Left ventricle myocardium inferior (tissue), 1 donor: ENCODE results near the gene ROCK2. TPM values are rescaled to one million over a fixed set of nuclear protein-coding genes. Genes with fewer than 3 reads are reported as not detected.

Experiments used
- DNase-seq: peaks from one replicate; pipeline ENCODE4 v3.0.0-alpha.2; 2020
- H3K27ac ChIP-seq: fragments of 200-600 bp; replicated peaks from 2 replicates; pipeline ENCODE4 v1.8.0; 2021
- H3K27me3 ChIP-seq: fragments of 200-600 bp; 2 replicates; pipeline ENCODE4 v1.8.0; 2021; ENCODE audit warnings: low read depth
- H3K36me3 ChIP-seq: fragments of 200-600 bp; 2 replicates; pipeline ENCODE4 v1.8.0; 2021
- H3K4me1 ChIP-seq: fragments of 200-600 bp; 2 replicates; pipeline ENCODE4 v1.8.0; 2021
- H3K4me3 ChIP-seq: fragments of 200-600 bp; 2 replicates; pipeline ENCODE4 v1.8.0; 2021; ENCODE audit warnings: mild to moderate bottlenecking, moderate library complexity
- H3K9me3 ChIP-seq: fragments of 200-600 bp; replicated peaks from 2 replicates; pipeline ENCODE4 v1.8.0; 2021
- intact Hi-C: fragments of 100-400 bp; cut with micrococcal nuclease; formaldehyde crosslinking; loops from one replicate; pipeline ENCODE4 v1.11.0; 2022
- total RNA-seq: library from RNA; stranded (reverse); fragmentation: NEBNext Ultra II Directional; extraction: Animal tissue kit (Norgen Biotek cat#: 25700); gene quantifications from one replicate; pipeline ENCODE4 v1.2.1, GENCODE V29; 2021
- TF ChIP-seq, protein P1 (sequence below): fragments of 200-600 bp; IDR thresholded peaks from 2 replicates; pipeline ENCODE4 v1.8.0; 2021; ENCODE audit warnings: antibody characterized with exemption, mild to moderate bottlenecking, borderline replicate concordance
- donor health status: DM: no; HTN: yes; CAD: no; lungs with severe emphysema.

Gene ROCK2
- total RNA-seq, 1 donor from 2014 or later = 30.2 TPM

- no peak for DNase-seq
- H3K27ac ChIP-seq = no peak overlapping the region
- no peaks in the 10 kb centered on the region for H3K36me3 ChIP-seq
- no peak overlapping the region for H3K4me3 ChIP-seq
- peaks cover 64% of the 10 kb centered on the region for H3K4me1 ChIP-seq
- no peaks in the 10 kb centered on the region for H3K9me3 ChIP-seq
- intact Hi-C loops = no loop called here
- H3K27me3 ChIP-seq = no peaks in the 10 kb centered on the region
- TF ChIP-seq, protein P1, sequence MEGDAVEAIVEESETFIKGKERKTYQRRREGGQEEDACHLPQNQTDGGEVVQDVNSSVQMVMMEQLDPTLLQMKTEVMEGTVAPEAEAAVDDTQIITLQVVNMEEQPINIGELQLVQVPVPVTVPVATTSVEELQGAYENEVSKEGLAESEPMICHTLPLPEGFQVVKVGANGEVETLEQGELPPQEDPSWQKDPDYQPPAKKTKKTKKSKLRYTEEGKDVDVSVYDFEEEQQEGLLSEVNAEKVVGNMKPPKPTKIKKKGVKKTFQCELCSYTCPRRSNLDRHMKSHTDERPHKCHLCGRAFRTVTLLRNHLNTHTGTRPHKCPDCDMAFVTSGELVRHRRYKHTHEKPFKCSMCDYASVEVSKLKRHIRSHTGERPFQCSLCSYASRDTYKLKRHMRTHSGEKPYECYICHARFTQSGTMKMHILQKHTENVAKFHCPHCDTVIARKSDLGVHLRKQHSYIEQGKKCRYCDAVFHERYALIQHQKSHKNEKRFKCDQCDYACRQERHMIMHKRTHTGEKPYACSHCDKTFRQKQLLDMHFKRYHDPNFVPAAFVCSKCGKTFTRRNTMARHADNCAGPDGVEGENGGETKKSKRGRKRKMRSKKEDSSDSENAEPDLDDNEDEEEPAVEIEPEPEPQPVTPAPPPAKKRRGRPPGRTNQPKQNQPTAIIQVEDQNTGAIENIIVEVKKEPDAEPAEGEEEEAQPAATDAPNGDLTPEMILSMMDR = no peak
Observed at GRCh38 chr2:11320698-11321492, 23.5 kb downstream of the ROCK2 start.

- no peak for DNase-seq
- no peak overlapping the region for H3K4me3 ChIP-seq
- intact Hi-C loops = no loop called here
- H3K4me1 ChIP-seq = peaks cover 64% of the 10 kb centered on the region
- H3K27me3 ChIP-seq = no peaks in the 10 kb centered on the region
- H3K9me3 ChIP-seq = no peaks in the 10 kb centered on the region
- TF ChIP-seq, protein P1 = no peak
- H3K36me3 ChIP-seq = no peaks in the 10 kb centered on the region
- no peak overlapping the region for H3K27ac ChIP-seq
Observed at GRCh38 chr2:11319939-11320338, 24.5 kb downstream of the ROCK2 start.

DNA sequence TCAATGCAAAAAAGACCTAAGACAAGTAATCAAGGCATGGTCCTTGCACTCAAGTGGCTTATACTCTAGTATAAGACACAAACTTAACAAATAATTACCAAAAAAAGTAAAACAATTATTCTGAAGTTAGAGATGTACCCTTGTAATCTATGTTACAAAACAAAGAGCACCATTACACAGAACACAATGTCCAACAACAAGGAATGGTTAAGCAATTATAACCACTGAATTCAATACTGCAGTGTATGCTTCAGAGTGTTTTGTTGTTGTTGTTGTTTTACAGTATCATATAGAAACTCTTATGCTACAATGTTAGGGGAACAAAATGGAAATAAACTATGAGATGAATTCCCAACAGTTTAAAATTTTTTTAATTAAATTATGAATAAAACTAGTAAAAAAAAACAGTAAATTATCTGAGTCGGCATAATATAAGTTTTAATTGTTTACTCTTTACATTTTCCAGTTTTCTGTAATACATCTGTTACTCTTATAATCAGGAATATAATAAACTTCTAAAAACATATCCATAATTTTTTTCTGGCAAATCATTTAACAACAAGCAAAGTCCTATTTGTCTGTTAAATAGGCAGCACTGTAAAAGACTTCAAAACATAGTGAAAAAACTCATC lies 29.2 kb downstream of the ROCK2 start:
- TF ChIP-seq, protein P1 = no peak
- Histone ChIP-seq H3K9me3 (no peaks in the 10 kb centered on the region), H3K36me3 (no peaks in the 10 kb centered on the region), H3K27me3 (no peaks in the 10 kb centered on the region), H3K4me1 (peaks cover 60% of the 10 kb centered on the region), H3K4me3 (no peak overlapping the region), H3K27ac (peak overlapping the region; percentile 6)
- no peak for DNase-seq
- intact Hi-C loops = no loop called here

- TF ChIP-seq, protein P1 = no peak
- Histone ChIP-seq H3K27ac (peak overlapping the region; percentile 6), H3K4me1 (peaks cover 56% of the 10 kb centered on the region), H3K4me3 (no peak overlapping the region), H3K36me3 (no peaks in the 10 kb centered on the region), H3K9me3 (no peaks in the 10 kb centered on the region), H3K27me3 (no peaks in the 10 kb centered on the region)
- DNase-seq = no peak
- intact Hi-C loops = no loop called here
Observed at GRCh38 chr2:11314487-11314886, 29.9 kb downstream of the ROCK2 start.

- TF ChIP-seq, protein P1 = no peak
- no peak for DNase-seq
Observed at GRCh38 chr2:11312770-11313471, 31.5 kb downstream of the ROCK2 start.

More at GRCh38 chr2:11312770-11313471, 31.5 kb downstream of the ROCK2 start:
- Histone ChIP-seq H3K36me3 (no peaks in the 10 kb centered on the region), H3K27ac (no peak overlapping the region), H3K9me3 (no peaks in the 10 kb centered on the region), H3K27me3 (no peaks in the 10 kb centered on the region), H3K4me1 (peaks cover 56% of the 10 kb centered on the region), H3K4me3 (no peak overlapping the region)
- intact Hi-C loops = no loop called here
